Heart right ventricle (tissue), 16 donors: ENCODE measurements around the gene SERPIND1. TPM values are rescaled to one million over a fixed set of nuclear protein-coding genes. Genes with fewer than 3 reads are reported as not detected.

Source experiments
- ATAC-seq, 8 donors: fragments of 200-7000 bp; cut with Tn5 transposase; one replicate each; pipeline ENCODE4 v1.9.1; 2020; ENCODE audit warnings: mild to moderate bottlenecking in 8 of 8, moderate library complexity in 8 of 8, moderate number of reproducible peaks in 1 of 8
- DNase-seq, 2 donors: peaks; one replicate each; pipeline ENCODE4 v3.0.0-alpha.2; 2020
- H3K27ac ChIP-seq, 10 donors: fragments of 200-600 bp; sonication (generic) in 2 of 10; one replicate each; pipeline versions ENCODE4 v1.5.0 to v1.8.0; 2020 to 2022; ENCODE audit warnings: mild to moderate bottlenecking in 3 of 10
- H3K27me3 ChIP-seq, 7 donors: fragments of 200-600 bp; one replicate each; pipeline ENCODE4 v1.8.0; 2021 to 2022; ENCODE audit warnings: mild to moderate bottlenecking in 2 of 7
- H3K36me3 ChIP-seq, 9 donors: fragments of 200-600 bp; sonication (generic) in 1 of 9; one replicate each; pipeline versions ENCODE4 v1.5.0 to v1.8.0; 2020 to 2022; ENCODE audit warnings: mild to moderate bottlenecking in 2 of 9
- H3K4me1 ChIP-seq, 9 donors: fragments of 200-600 bp; sonication (generic) in 1 of 9; one replicate each; pipeline versions ENCODE4 v1.5.0 to v1.8.0; 2020 to 2022; ENCODE audit warnings: mild to moderate bottlenecking in 4 of 9
- H3K4me3 ChIP-seq, 10 donors: fragments of 200-600 bp; sonication (generic) in 2 of 10; one replicate each; pipeline versions ENCODE4 v1.5.0 to v1.8.0; 2020 to 2022; ENCODE audit warnings: mild to moderate bottlenecking in 7 of 10, moderate library complexity in 2 of 10
- H3K9me3 ChIP-seq, 11 donors: fragments of 200-600 bp in 10 of 11; sonication (generic) in 2 of 11; one replicate each; pipeline versions ENCODE4 v1.5.0 to v1.8.0; 2013 to 2022; ENCODE audit warnings: mild to moderate bottlenecking in 2 of 11, control low read depth in 1 of 11, moderate library complexity in 1 of 11
- WGBS, 2 donors: extraction: QIAGEN DNeasy Blood & Tissue Kit; methylation state at CpG; one replicate each; pipeline ENCODE4 v1.1.7; 2013; ENCODE audit warnings: inconsistent platforms in 1 of 2; 5-methylcytosine and 5-hydroxymethylcytosine counted together
- intact Hi-C, 10 donors: fragments of 100-400 bp; cut with DNase I; formaldehyde crosslinking; loops; one replicate each; pipeline versions ENCODE4 v1.11.1 to v1.14.2; 2022
- polyA plus RNA-seq, 2 donors: library from polyadenylated mRNA; stranded (reverse); fragments of 200-250 nt; gene quantifications; one replicate each; pipeline ENCODE4 v1.2.3, GENCODE V29; 2013
- total RNA-seq, 10 donors: library from RNA; stranded (reverse); fragmentation: NEBNext Ultra II Directional in 3 of 10; extraction: Animal tissue kit (Norgen Biotek cat#: 25700) in 3 of 10; gene quantifications; one replicate each; pipeline versions ENCODE4 v1.2.1 to v1.2.4, GENCODE V29; 2021 to 2023
- TF ChIP-seq, protein P1 (sequence below), 9 donors: fragments of 200-600 bp; sonication (generic) in 2 of 9; IDR thresholded peaks; one replicate each; pipeline versions ENCODE4 v1.5.0 to v1.8.0; 2021 to 2022; ENCODE audit warnings: antibody characterized with exemption in 9 of 9, mild to moderate bottlenecking in 5 of 9, moderate library complexity in 1 of 9
- donor health status: Arrhythmogenic right ventricular cardiomyopathy.
- donor health status: ischemic (EF 13 %, LVEDD 7.1; RV severe dilation, severe dysfunction).
- donor health status: healthy with polysubstance abuse.
- donor health status: DM: no; HTN: yes; CAD: no.
- donor health status: DM: no; HTN: no; CAD: no.
- donor health status: ischemic (EF 25% LVEDD 6.9; RV normal size, moderate dysfunction).
- donor health status: ischemic (EF 25% LVEDD 5.7; RV mildly dilated, moderate dysfunction).
- donor health status: healthy.
- donor health status: DM: yes; HTN: yes; CAD: no.
- donor health status: Ischemic cardiomyopathy.
- donor health status: ischemic (EF 35%, LVEDD 5.7; RV mildly dilated, moderate dysfunction).
- donor health status: nonischemic (EF 11% LVEDD 7.7; RV severe dilation, severe dysfunction).
- donor health status: DM: yes; HTN: yes; CAD: no.
- donor health status: PGD.
- donor health status: ischemic (EF 29% LVEDD 5.4; RV normal size, mild dysfunction).
- donor health status: nonischemic (EF 23%, LVEDD 6.1; RV moderate dilation, normal function).

SERPIND1 gene
- total and polyA plus RNA-seq, 12 donors, result 0.07 to 0.26 (median 0.09) TPM; not detected in 7

GRCh38 chr22:20741634-20742581 lies 32.0 kb upstream of the SERPIND1 start:
- Histone ChIP-seq H3K27me3 (no peaks in the 10 kb centered on the region), H3K4me3 (no peak overlapping the region), H3K27ac (no peak overlapping the region), H3K36me3 (peaks cover 0 to 91% (median 32%) of the 10 kb centered on the region in 9 donors), H3K4me1 (peaks cover 0 to 8% (median 0%) of the 10 kb centered on the region in 9 donors), H3K9me3 (peaks cover 0 to 12% (median 0%) of the 10 kb centered on the region in 11 donors)
- ATAC-seq (peak in 1 of 8 donors; percentile 27), DNase-seq (no peak)
- TF ChIP-seq, protein P1, sequence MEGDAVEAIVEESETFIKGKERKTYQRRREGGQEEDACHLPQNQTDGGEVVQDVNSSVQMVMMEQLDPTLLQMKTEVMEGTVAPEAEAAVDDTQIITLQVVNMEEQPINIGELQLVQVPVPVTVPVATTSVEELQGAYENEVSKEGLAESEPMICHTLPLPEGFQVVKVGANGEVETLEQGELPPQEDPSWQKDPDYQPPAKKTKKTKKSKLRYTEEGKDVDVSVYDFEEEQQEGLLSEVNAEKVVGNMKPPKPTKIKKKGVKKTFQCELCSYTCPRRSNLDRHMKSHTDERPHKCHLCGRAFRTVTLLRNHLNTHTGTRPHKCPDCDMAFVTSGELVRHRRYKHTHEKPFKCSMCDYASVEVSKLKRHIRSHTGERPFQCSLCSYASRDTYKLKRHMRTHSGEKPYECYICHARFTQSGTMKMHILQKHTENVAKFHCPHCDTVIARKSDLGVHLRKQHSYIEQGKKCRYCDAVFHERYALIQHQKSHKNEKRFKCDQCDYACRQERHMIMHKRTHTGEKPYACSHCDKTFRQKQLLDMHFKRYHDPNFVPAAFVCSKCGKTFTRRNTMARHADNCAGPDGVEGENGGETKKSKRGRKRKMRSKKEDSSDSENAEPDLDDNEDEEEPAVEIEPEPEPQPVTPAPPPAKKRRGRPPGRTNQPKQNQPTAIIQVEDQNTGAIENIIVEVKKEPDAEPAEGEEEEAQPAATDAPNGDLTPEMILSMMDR (IDR thresholded peaks at IDR 0.05), result peak; percentile 33 to 69 (median 54)
- intact Hi-C loops, result no loop called here
- 76 to 80% methylated on average over 16 of the region's 16 CpGs for WGBS, 2 donors

DNA sequence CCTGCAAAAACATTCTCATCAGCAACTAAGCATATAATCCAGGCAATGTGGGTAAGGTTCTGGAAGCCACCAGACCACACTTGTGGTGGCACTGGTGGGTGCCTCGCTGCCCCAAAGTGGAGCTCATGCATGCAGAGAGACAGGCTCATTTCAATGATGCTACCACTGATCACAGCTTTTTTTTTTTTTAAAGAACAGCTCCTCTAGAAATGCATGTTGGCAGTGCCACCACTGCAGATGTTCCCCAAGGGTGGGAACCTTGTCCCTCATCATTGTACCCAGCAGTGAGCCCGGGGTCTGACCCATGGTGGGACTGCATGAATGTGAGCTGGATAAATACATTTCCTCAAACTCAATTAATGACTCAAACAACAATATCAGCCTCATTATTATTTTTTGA lies 31.1 kb upstream of the SERPIND1 start:
- peaks cover 0 to 98% (median 36%) of the 10 kb centered on the region in 9 donors for H3K36me3 ChIP-seq
- intact Hi-C loops, result no loop called here

DNA sequence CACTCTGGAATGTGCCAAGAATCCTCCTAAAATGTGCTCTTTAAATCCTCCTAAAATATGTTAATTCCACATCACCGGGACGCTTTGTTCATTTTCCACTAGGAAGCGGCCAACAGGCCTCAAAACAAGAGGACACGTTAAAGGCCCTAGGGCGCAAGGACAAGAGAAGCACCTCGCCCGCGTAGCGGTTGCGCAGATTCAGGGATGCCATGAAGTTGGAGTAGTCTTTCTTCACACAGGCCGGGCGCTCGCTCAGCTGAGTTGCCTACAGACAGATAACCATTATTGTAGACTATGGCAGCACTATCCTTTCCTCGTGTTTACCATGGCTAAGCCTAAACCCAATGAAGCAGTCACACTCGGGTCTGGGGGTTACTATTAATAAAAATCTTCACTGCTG lies 29.5 kb upstream of the SERPIND1 start:
- Histone ChIP-seq H3K27ac (no peak overlapping the region), H3K9me3 (peaks cover 0 to 12% (median 0%) of the 10 kb centered on the region in 11 donors), H3K4me1 (peaks cover 0 to 7% (median 0%) of the 10 kb centered on the region in 9 donors), H3K4me3 (no peak overlapping the region), H3K27me3 (no peaks in the 10 kb centered on the region), H3K36me3 (peaks cover 0 to 100% (median 40%) of the 10 kb centered on the region in 9 donors)
- DNase-seq (no peak), ATAC-seq (no peak)
- intact Hi-C loops, result no loop called here
- WGBS, 2 donors, result 95 to 96% methylated on average over 15 of the region's 15 CpGs
- TF ChIP-seq, protein P1 (IDR thresholded peaks at IDR 0.05), result no peak

More for the DNA sequence above, 31.1 kb upstream of the SERPIND1 start:
- H3K27me3 ChIP-seq, result no peaks in the 10 kb centered on the region
- H3K27ac ChIP-seq, result no peak overlapping the region
- ATAC-seq (no peak), DNase-seq (no peak)
- WGBS, 2 donors, result 48 to 76% methylated on average over 2 of the region's 2 CpGs
- peaks cover 0 to 8% (median 0%) of the 10 kb centered on the region in 9 donors for H3K4me1 ChIP-seq
- H3K4me3 ChIP-seq, result no peak overlapping the region
- TF ChIP-seq, protein P1 (IDR thresholded peaks at IDR 0.05), result no peak
- peaks cover 0 to 12% (median 0%) of the 10 kb centered on the region in 11 donors for H3K9me3 ChIP-seq

GRCh38 chr22:20745119-20745518 lies 28.8 kb upstream of the SERPIND1 start:
- intact Hi-C loops, result no loop called here
- TF ChIP-seq, protein P1 (IDR thresholded peaks at IDR 0.05), result no peak
- H3K27me3 ChIP-seq, result no peaks in the 10 kb centered on the region
- H3K36me3 ChIP-seq, result peaks cover 0 to 100% (median 45%) of the 10 kb centered on the region in 9 donors
- peaks cover 0 to 13% (median under 1%) of the 10 kb centered on the region in 9 donors for H3K4me1 ChIP-seq
- peaks cover 0 to 11% (median 0%) of the 10 kb centered on the region in 11 donors for H3K9me3 ChIP-seq
- no peak overlapping the region for H3K4me3 ChIP-seq
- DNase-seq, result no peak
- 88 to 93% methylated on average over 3 of the region's 3 CpGs for WGBS, 2 donors
- ATAC-seq, result no peak
- H3K27ac ChIP-seq, result no peak overlapping the region
